GF-D8 (cell line): ENCODE measurements around the gene UBE2QL1.

Experiments
- DNase-seq: peaks from one replicate; lab custom pipeline; 2025; lab: John Stamatoyannopoulos, UW

The UBE2QL1 gene, protein sequence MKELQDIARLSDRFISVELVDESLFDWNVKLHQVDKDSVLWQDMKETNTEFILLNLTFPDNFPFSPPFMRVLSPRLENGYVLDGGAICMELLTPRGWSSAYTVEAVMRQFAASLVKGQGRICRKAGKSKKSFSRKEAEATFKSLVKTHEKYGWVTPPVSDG

DNA sequence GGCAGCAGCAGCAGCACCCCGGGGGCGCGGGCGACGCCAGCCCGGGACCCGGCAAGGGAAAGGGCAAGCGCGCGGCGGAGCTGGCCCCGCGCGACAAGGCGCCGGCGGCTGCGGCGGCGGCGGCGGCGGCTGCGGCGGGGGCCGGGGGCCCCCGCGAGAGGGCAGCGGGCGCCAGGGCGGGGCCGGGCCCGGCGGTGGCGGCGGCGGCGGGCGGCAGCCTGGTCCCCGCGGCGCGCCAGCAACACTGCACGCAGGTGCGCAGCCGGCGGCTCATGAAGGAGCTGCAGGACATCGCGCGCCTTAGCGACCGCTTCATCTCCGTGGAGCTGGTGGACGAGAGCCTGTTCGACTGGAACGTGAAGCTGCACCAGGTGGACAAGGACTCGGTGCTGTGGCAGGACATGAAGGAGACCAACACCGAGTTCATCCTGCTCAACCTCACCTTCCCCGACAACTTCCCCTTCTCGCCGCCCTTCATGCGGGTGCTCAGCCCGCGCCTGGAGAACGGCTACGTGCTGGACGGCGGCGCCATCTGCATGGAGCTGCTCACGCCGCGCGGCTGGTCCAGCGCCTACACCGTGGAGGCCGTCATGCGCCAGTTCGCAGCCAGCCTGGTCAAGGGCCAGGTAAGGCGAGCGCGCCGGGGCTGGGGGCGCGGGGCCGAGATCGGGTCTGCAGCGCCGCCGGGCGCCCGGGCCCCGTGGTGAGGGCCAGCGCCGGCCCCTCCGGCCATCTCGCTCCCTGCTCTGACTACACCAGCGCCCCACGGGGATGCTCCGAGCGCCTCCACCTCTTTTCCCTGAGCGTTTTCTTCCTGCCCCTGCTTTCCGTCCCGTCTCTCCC is at the start of gene UBE2QL1:
Gene UBE2QL1 (plus strand): TSS at position 238 of the 843 bp plus-strand sequence. CDS start 35 bp downstream, at position 273.
- no peak for DNase-seq

DNA sequence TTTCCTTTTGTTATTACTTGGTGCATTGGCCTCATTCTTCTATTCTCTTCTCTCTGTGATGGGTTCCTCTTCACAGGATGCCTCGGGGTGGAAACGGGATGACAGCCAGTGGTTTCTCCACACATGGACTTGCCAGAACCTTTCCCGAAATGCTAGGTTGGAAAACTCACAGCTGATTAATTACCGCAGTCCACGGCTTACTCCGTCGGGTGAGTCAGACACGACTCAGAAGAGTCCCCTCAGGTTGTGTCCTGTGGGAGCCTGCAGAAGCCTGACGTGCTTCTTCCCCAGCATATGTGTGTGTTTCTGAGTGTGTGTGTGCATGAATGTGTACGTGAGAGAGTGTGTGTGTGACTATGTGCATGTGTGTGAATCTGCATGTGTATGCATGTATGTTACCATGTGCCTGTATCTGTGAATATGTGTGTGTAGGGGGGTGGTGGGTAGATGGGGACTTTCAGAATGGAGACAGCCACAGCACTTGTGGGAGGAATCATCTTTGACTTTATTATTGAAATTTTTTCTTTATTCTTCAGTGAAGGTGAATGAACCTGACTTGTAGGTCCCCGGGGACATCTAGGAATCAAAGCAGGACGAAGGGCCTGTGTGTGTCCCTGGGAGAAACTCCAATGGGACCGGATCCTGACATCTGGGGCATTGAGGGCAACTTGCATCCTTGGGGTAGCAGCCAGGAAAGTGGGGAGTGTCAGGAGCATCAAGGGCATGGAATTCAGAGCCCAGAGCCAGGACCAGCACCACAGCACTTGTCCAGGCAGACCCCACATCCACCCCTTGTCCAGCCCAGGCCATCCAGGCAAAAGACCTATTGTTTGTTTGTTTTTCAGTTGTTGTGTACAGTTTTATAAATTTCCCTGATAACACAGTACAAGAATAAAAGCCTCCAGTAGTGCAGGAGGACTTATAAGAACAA is 48.4 kb upstream of the UBE2QL1 start:
- DNase-seq = no peak

DNA sequence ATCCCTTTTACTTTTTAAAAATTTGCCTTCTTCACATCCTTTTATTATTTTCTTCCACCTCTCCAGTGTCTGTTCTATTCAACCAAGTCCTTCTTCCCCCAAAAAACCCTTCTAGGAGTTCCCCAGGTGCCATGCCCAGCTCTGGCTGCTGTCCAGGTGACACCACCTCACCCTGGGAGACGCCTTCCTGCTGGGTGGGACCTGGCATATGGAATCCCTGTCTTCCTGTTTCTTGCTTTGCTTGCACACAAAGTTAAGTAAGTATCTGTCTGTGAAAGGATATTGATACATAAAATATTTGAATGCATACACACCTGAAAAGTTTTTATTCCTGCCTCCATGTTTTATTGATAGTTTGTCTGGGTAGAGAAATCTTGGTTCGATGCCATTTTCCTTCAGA is 47.2 kb upstream of the UBE2QL1 start:
- DNase-seq = no peak

DNA sequence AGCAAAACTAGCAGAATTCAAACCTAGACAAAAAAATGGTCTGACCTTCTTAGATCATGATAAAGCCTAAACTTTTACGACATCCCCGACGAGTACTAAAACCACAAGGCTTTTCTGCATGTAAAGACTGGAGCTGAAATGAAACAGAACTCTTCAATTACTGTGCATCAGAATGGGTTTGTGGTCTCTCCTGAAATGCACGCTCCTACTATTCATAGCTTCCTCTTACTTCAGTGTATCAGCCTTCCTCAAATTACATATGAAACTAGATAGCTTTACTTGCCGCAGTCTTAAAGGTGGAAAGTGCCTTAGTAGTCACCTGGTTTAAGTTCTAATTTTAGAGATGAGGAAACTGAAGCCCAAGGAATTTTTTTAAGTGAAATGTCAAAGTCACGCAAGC is 45.7 kb upstream of the UBE2QL1 start:
- no peak for DNase-seq

DNA sequence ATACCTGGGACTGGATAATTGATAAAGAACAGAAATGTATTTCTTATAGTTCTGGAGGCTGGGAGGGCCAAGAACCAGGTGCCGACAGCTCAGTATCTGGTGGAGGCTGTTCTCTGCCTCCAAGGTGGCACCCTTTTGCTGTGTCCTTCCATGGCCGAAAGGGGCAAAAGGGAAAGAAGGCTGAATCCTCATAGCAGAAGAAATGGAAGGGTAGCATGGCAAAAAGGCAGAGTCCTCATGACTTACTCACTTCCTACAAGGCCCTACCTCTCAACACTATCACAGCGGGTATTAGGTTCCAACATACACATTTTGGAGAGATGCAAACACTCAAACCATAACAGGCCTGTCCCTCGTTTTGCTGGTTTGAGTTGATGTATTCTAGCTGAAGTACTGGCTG is 45.2 kb upstream of the UBE2QL1 start:
- DNase-seq = no peak

DNA sequence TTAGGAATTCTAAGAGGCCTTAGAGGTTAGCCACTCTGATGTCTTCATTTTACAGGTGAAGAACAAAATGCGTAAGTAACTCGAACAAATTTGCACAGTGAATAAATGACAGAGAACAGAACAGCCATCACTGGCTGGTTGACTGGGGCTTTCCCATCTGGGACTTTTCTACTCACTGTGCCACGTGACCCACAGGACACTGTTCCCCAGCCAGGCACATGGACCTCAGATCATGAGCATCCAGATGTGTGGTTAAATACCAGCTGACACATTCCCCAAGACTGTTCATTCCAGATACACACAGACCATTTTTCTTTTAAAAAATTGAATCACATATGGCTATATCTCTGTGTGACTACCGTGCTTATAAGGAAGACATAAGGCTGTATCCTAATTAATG is 44.5 kb upstream of the UBE2QL1 start:
- no peak for DNase-seq

DNA sequence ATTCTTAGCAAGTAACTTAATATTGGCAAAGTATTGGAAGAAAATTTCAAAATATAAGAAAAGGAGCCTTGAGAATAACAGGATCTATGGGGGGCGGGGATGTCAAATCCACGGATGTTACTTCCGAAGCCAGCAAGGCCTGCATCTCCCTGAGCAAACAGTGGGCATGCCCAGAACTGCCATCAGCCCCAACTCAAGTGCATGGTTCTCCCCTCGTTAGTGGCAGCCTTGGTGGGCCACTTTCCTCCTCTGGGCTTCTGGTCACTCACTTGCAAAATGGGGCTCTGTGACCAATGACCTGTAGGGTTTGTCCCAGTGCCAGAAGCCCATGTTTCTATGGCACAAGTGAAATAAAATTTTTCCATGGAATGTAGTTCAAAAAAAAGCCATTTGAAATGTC is 43.1 kb upstream of the UBE2QL1 start:
- DNase-seq = no peak

DNA sequence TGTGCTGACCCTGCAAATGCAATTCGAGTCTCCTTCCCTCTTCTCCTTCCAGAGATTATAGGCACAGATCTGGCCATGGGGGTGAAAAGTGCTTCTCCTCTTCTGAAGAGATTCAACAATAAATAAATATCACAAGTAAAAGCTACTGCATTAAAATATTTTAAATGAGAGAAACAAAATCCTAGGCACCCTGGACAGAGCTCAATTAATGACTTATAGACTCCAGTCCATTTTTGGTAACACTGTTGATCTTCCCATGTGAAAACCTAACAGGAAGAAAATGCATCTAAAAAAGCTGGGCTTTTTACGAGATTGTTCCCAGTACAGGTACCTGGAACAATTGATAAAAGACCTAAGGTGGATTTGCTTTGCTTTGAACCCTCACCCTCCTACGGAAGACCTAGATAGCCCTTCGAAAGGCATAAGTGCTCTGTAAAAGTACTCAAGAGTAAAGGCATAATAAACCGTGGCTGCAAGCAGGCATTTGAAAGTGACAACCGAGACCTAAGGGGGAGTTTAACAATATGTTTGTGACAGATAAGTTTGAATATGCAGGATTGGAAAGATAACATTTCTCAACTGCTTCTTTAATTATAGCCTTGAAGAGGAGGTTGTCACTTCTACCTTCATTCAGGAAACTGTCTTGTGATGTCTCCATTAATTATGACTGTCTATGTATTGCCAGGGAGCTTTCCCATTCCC is 41.0 kb upstream of the UBE2QL1 start:
- no peak for DNase-seq

DNA sequence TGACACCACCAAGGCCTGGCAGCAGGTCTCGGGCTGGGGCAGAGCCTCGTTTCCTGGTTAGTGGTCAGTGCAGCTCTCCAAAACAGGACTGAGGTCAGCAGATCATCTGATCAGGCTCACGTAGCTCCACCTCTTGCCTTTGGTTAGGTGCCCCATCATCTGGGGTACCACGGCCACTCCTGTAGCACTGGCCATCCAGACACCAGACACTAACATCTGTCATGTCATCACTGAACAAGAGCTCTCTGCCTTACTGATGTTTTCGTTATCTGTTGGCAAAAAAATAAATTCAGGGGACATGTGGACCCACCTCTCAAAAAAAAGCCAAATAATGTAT is 40.4 kb upstream of the UBE2QL1 start:
- no peak for DNase-seq

DNA sequence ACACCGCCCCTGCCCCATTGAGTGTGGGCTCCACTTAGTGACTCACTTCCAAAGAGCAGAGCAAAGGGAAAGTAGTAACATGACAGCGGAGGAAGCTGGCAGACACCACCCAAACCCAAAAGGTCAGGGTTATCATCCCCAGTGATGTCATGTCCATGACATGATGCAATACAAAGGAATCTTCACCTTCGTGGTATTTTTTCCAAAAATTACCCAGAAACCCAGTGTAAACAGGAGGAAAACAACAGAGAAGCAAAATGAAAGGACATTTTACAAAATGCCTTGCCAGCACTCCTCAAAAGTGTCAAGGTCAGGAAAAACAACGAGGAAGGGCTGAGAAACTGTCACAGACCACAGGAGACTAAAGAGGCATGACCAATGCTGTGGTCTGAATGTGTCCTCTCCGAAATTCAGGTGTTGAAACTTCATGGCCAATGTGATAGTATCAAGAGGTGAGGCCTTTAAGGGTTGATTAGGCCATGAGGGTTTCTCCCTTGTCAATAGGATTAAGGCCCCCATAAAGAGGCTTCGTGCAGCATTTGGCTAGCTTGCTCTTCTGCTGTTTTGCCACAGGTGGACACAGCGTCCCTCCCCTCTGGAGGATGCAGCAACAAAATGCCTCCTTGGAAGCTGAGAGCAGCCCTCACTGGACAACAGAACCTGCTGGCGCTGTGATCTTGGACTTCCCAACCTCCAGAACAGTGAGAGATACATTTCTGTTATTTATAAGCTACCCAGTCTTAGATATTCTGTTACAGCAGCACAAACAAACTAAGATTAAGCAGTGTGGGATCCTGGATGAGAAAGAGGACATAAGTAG is 39.8 kb upstream of the UBE2QL1 start:
- DNase-seq = no peak

DNA sequence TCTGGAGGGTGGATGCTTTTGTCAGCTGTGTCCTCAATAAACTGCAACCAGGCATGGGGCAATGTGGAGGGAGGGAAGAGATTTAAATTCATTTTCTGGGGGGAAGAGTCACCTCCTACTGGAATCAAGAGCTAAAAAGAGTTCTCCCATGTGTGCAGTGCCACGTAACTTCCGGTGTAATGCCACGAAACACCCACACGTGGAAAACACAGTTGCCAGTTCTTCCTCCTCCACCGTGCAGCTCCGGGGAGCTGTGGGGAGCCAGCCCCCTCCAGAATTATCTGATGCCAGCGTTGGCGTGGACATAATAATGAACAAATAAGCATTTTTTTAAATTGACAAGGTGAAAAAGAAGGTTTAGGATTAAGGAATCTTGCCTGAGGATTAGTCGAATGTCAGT is 38.2 kb upstream of the UBE2QL1 start:
- DNase-seq = no peak

DNA sequence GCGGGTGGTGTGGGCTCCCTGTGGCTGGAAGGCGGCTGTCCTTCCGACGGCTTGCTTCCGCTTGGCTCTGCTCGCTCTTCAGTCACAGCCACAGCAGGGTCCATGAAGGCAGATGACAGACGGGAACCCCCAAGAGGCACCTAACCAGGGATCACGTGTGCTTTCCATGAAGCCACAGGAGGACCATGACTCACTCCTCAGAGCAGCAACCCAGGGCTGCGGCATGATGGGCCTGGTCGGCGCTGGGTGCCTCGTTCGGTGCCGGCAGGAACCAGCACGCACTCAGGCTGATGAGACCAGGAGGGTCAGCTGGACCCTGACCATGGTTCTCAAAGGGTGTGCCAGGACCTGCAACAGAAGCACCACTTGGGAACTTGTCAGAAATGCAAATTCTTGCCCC is 37.5 kb upstream of the UBE2QL1 start:
- DNase-seq = no peak

DNA sequence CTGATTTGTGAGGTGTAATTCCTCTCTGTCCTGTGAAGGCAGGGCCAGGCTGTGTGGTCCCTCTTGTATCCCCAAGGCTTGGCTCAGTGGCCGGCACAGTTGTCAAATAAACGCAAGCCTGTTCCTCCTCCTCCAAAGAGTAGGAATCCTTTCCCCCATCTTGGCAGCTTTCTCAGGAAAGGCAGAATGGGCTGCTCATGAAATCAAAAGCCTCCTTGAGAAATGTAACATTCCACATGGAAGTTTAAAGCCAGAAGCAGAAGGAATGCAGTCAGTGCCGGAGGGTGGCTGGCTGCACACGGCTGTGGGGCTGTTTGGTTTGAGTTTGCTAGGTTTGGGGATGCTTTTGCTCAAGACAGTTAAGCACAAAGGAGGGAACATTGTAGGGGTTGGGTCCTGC is 35.8 kb upstream of the UBE2QL1 start:
- DNase-seq = no peak

DNA sequence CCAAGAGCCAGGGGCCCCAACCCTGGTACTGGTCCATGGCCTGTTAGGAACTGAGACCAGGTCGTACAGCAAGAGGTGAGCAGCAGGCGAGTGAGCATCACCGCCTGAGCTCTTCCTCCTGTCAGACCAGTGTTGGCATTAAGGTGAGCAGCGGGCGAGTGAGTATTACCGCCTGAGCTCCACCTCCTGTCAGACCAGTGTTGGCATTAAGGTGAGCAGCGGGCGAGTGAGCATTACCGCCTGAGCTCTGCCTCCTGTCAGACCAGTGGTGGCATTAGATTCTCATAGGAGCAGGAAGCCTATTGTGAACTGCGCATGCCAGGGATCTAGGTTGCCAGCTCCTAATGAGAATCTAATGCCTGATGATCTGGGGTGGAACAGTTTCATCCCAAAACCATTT is 31.0 kb upstream of the UBE2QL1 start:
- no peak for DNase-seq

DNA sequence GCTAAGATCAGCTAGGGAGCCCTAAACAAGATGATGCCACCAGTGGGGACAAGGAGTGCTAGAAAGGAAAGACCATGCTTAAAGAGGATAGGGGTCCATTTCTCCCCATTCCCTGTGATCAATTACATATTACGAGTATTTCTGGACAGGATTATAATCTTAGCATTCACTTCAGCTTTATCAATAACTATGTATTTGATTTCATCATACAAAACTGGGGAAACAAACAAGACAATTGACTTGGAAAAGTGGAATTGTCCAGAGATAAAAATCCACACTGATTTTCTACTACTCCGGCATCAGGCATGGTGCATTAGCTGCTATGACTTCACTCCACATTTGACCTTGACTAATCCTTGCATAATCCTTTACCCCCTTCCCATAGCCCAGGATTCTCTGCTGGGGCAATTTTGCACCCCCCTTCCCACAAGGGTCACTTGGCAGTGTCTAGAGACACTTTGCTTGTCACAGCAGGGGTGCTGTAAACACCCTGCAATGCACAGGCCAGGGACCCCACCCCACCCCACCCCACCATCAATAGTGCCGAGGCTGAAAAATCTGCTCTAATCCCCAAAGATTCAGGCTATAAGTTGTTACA is 29.9 kb upstream of the UBE2QL1 start:
- no peak for DNase-seq

DNA sequence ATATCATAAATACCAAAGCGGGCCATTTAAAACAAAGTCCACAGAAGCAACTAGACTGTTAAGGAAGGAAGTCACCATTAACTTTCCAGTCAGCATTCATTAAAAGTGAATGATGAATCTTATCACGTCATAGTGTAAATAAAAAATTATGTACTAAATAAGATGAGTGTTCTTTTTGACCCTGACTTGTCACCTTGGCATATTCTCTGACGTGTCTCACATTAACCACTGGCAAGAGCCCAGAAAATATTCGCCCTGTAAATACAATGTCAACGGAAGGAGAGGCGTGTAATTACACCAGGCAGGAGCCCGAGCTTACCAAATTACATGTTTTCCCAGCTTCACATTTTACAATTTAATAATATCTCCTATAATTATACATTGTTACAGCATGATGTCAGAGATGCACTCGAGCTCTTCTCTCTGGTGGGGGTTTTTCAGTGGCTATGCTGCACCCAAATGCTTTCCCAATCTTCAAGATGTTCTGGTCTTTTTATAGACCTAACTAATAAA is 29.3 kb upstream of the UBE2QL1 start:
- no peak for DNase-seq

DNA sequence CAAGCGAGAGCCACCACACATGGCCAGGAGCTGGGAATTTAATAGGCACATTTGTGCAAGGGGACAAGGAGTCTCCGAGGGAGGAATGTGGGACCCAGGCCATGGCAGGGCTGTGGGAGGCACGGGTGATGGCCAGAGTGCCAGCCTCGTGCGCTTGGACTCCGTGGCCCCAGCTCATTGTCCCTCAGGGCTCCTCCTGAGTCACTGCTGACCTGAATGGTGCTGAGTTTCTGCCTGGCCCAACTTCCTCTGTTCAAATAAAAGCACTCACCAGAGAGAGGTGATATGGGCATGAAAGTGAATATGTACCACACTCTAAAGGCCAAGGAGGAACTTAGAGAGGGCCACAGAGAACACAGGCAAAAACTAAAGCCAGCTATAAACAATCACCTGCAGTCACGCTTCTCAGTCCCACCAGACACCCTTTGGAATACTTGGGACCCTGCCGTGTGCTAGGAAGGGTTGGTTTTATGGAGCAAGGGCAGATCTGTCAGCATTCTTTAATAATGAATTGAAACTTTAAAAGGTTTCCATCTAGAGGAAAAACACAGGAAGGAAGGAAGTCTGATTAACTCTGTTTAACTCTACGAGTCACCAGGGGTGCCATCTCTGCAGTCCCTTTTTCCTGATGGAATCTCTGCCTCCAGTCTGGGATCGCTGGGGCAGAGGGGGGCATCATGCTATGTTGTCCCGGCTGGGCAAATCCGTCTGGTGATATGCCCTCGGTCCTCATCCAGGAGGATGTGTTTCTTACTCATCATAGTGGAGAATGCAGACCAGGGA is 25.1 kb upstream of the UBE2QL1 start:
- no peak for DNase-seq

DNA sequence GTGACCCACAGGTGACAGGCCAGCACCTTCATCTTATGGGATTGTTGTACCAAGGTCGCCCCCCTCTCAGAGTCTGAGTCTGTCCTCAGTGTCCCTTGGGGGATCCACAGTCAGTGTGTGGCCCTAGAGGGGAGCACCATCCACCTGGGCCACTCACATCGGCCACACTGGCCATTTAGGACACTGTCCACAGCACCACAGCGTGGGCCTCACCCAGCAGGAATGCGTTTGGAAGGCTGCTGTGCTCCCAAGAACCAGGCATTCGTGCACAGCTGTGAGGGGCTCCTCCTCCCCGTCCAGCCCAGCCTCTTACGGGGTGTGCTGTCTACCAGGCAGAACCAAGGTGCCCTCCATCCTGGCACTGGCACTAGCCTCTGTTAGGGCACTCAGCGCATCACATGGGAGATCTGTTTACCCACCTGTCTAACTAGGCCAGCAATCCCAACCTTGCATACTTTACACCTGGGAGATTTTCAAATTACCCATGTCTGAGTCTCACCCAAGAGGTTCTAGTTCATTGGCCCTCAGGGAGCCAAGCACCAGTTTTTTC is 24.5 kb upstream of the UBE2QL1 start:
- no peak for DNase-seq

DNA sequence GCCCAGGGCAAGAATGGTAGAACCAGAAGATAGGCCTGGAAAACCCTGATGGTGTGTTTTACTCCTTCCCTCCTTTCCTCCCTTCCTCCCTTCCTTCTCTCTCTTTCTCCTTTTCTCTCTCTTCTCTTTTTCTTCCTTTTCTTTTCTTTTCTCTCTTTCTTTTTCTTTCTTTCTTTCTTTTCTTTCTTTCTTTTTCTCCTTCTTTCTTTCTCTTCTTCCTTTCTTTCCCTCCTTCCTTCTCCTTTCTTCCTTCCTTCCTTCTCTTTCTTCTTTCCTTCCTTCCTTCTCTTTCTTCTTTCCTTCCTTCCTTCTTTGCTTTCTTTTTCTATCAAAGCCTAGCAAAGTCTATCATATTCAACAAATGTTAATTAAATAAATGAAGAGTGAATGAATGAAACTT is 24.0 kb upstream of the UBE2QL1 start:
- no peak for DNase-seq

DNA sequence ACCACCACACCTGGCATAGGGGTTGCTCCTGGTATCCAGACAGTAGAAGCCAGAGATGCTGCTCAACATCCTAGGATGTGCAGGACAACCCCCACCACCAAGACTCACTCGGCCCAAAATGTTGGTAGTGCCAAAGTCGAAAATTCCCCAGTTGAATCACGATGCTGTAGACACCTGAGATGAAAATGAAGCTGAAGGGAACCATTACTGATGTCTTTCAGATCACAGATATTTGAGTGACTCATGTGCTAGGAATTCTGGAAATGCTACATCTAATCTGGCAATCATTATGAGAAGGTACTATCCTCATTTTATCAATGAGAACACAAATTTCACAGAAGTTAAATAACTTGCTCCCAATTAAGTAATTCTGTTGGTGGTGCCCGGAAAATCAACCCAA is 21.0 kb upstream of the UBE2QL1 start:
- no peak for DNase-seq
